Peyer's patch (tissue), 4 donors: ENCODE data around the gene IRS1.

Experiments
- POLR2A ChIP-seq, 2 donors: fragments of 450-650 bp; IDR thresholded peaks; one replicate each; pipeline ENCODE4 v1.5.1; 2017; ENCODE audit warnings: antibody characterized with exemption in 2 of 2, mild to moderate bottlenecking in 2 of 2, moderate library complexity in 2 of 2
- TF ChIP-seq, protein P1 (sequence below), 6 experiments: fragments of 450-650 bp in 4 of 6; fragments of 200-600 bp in 2 of 6; sonication (generic) in 1 of 6; IDR thresholded peaks; one replicate each; pipeline ENCODE4 v1.5.1; 2017 to 2019; ENCODE audit warnings: antibody characterized with exemption in 6 of 6, mild to moderate bottlenecking in 3 of 6, moderate library complexity in 1 of 6

- no peak for TF ChIP-seq POLR2A (IDR thresholded peaks at IDR 0.05)
- TF ChIP-seq, protein P1, sequence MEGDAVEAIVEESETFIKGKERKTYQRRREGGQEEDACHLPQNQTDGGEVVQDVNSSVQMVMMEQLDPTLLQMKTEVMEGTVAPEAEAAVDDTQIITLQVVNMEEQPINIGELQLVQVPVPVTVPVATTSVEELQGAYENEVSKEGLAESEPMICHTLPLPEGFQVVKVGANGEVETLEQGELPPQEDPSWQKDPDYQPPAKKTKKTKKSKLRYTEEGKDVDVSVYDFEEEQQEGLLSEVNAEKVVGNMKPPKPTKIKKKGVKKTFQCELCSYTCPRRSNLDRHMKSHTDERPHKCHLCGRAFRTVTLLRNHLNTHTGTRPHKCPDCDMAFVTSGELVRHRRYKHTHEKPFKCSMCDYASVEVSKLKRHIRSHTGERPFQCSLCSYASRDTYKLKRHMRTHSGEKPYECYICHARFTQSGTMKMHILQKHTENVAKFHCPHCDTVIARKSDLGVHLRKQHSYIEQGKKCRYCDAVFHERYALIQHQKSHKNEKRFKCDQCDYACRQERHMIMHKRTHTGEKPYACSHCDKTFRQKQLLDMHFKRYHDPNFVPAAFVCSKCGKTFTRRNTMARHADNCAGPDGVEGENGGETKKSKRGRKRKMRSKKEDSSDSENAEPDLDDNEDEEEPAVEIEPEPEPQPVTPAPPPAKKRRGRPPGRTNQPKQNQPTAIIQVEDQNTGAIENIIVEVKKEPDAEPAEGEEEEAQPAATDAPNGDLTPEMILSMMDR (IDR thresholded peaks at IDR 0.05), result no peak
Measured at GRCh38 chr2:226698671-226699070, 100.9 kb downstream of the IRS1 start.
